D721Med (cell line): Measurements from ENCODE around the gene SPANXN5.
"Not testable (repeated sequence)": the region's sequence is repeated elsewhere in the genome, so short reads cannot be mapped to it uniquely, and the experiment has no call there.

ENCODE experiments used
- DNase-seq: peaks from one replicate; pipeline ENCODE4 v3.0.0; 2011; ENCODE audit warnings: low spot score; ENCODE audit not compliant: insufficient read length
- FAIRE-seq: peaks from 2 replicates; lab custom pipeline; 2011; peaks lifted over from hg19 to GRCh38; lab: Jason Lieb, UNC
- TF ChIP-seq, protein P1 (sequence below): IDR thresholded peaks from 2 replicates; pipeline ENCODE4 v1.5.1; 2012; ENCODE audit warnings: mild to moderate bottlenecking, control low read depth; ENCODE audit not compliant: insufficient read depth; ENCODE audit errors: missing control alignments

SPANXN5 gene, protein sequence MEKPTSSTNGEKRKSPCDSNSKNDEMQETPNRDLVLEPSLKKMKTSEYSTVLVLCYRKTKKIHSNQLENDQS

DNA sequence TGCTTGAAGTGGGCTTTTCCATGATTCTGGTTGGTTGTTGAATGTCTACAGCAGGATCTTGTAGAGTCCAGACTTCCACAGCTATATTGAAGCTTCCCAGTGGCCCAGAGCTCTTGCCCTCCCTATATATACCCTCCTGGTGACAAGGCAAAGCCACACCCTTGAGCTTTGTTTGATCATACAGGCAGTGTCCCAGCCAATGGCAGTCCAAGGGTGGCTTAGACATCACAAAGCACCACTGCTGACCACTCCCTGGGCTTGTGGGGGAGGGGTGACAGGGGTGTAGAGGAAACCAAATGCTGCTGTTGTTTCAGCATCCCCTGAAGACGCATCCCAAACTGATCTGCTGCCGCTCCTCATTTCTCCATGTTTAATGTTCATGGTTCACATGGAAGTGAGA is at the start of gene SPANXN5:
SPANXN5 (minus strand) TSS at position 101 of the 400 bp plus-strand sequence; CDS start at position 22, 79 bp downstream.
- not testable (repeated sequence) for DNase-seq, FAIRE-seq

DNA sequence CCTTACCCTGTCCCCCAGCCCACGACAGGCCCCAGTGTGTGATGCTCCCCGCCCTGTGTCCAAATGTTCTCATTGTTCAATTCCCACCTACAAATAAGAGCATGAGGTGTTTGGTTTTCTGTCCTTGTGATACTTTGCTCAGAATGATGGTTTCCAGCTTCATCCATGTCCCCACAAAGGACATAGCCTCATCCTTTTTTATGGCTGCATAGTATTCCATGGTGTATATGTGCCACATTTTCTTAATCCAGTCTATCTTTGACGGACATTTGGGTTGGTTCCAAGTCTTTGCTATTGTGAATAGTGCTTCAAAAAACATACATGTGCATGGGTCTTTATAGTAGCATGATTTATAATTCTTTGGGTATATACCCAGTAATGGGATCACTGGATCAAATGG is 46.4 kb upstream of the SPANXN5 start:
- not testable (repeated sequence) for FAIRE-seq, DNase-seq

DNA sequence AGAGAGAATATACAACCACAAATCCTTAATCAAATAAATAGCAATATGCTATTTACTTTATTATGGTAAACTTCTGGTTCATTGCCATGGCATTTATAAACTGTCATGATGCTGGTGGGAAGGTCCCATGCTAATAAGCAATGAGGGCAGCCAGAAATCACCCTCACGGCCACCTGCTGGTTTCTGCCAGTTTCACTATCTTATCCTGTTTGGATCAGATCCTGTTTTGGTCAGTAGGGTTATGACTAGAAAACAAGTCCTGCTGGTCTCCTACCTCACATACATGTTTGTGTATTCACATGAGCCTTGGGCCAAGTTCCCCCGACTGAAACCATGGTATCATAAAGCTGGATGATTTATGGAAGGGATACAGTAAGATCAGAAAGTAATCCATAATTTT is 41.9 kb upstream of the SPANXN5 start:
- FAIRE-seq (no peak), DNase-seq (no peak)
- TF ChIP-seq, protein P1, sequence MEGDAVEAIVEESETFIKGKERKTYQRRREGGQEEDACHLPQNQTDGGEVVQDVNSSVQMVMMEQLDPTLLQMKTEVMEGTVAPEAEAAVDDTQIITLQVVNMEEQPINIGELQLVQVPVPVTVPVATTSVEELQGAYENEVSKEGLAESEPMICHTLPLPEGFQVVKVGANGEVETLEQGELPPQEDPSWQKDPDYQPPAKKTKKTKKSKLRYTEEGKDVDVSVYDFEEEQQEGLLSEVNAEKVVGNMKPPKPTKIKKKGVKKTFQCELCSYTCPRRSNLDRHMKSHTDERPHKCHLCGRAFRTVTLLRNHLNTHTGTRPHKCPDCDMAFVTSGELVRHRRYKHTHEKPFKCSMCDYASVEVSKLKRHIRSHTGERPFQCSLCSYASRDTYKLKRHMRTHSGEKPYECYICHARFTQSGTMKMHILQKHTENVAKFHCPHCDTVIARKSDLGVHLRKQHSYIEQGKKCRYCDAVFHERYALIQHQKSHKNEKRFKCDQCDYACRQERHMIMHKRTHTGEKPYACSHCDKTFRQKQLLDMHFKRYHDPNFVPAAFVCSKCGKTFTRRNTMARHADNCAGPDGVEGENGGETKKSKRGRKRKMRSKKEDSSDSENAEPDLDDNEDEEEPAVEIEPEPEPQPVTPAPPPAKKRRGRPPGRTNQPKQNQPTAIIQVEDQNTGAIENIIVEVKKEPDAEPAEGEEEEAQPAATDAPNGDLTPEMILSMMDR, result no peak

DNA sequence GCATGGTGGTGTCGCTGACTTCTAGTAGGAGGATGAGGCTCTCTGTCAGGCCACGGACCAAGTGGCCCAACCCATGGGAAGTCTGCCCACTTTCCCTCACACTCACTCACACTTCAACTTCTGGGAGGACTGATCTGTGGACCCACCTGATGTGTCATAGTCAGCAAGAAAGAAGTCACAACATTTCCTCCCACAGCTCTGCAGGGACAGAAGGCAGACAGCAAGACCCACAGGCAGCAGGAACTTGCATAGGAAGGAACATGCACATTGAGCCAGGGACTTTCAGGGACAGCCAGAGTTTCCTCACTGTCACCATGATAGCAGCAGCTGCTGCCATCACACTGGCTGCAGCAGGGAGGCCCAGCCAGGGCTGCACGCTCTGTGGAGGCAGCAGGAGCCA is 33.3 kb upstream of the SPANXN5 start:
- DNase-seq (no peak), FAIRE-seq (no peak)
- TF ChIP-seq, protein P1, result no peak

DNA sequence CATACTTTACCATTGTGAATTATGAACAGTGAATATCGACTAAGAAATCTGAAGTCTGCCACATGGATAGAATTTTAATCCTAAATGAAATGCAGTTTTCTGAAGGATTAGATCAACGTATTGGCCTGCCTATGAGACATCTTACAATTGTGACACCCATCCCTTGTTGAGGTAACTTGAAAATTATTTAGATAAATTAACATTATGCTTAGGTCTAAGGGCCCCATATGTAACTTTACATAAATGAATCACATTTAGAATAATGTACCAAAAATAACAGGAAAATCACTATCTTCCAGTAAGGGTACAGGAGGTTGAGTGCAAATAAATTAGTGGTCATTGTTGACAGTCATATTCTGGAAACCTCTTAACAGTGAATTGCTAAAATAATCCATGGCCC is 27.4 kb upstream of the SPANXN5 start:
- FAIRE-seq (no peak), DNase-seq (no peak)
- TF ChIP-seq, protein P1, result no peak

DNA sequence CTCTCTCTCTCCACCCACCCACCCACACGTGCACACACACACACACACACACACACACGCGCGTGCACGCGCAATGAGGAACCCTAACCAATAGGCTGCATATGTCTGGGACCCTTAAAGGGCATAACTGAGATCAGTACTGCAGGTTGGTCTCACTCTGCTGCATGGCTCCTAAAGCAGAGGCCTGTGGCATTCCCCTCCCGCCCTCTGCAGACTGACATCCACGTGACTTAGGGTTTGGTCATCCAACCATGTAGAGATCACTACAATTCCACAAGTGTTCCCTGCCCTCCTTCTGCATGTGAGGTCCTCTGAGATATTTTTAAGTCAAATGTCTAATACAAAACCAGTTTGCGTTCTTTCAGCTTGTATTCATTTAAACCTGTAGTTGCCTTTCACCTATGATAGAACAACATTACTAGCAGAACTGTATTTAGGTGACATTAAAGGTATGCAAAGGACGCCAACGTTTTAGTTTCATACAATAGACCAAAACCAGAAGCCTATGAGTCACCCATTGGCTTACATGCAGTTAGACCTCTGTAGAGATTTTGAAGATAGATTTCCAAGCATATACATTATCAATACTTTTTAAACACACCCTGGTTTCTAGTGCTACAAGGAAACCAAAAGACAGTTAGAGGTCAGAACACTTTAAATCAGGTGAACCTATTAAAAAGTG is 24.0 kb upstream of the SPANXN5 start:
- TF ChIP-seq, protein P1, result no peak
- no peak for FAIRE-seq

DNA sequence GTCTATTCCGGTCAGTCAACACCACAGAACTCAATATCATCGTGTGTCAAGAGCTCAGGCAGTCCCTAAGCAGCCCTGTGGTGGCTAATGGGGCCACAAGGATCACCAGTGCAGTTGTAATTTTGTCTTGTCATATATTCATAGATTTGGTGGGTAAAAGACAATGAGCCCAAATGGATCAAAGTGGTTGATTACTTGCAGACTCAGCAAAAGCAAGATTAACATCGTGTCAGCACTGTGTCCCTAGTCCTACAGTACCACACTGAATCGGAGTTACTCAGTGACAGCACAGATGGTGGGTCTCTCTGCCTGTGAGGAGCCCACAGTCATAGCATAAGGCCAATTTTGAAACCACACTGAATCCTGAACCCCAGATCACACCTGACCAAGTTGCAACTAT is 22.6 kb upstream of the SPANXN5 start:
- TF ChIP-seq, protein P1, result no peak
- FAIRE-seq (no peak), DNase-seq (no peak)

More for the DNA sequence above, 24.0 kb upstream of the SPANXN5 start:
- DNase-seq, result no peak

DNA sequence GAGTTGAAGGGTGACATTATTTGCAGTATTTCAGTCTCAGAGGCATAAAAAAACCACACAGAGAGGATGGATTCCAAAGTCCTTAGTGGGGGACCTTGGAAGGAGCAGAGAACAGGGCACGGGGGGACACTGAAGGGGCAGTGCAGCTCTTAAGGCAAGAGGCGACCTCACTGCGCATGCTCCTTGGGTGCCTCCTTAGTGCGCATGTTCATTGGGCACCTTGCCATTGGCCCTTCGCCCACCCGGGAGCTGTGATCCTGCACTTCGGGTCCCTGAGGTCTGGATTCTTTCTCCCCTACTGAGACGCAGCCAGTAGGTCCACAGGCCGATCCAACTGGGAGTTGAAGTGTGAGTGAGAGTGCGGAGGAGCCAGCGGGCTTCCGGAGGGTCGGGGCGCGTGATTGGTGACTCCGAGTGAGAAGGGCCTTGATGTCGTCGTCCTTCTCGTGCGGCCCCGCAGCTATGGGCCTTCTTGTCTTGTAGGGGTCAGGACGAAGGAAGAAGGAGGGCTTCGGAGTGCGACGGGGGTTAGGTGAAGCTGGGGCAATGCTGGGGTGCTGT is 13.9 kb upstream of the SPANXN5 start, which contains the start of gene XAGE5:
XAGE5 (plus strand) TSS at position 223 of the 561 bp plus-strand sequence. CDS start 1,280 bp downstream, outside the sequence.
- TF ChIP-seq, protein P1, result no peak
- no peak for FAIRE-seq
- DNase-seq, result no peak

DNA sequence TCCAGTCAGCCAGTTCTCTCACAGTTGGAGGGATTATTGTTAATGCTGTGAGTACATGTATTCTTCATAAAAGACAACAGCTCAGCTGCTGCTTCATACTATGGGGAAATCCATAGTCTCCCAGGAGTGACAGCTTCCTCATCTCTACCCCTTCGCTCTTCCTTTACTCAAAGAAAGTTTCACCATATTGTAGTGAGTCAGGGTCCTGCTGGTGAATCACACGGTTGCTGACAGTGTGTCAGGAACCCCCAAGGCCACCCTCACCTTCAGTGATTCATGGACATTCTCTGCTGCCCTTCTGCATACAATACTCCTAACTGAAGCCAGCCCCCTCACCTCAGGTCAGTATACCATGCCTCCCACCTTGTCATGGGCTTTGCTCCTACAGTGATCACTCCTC is 7.6 kb upstream of the SPANXN5 start:
- FAIRE-seq, result not testable (repeated sequence)

DNA sequence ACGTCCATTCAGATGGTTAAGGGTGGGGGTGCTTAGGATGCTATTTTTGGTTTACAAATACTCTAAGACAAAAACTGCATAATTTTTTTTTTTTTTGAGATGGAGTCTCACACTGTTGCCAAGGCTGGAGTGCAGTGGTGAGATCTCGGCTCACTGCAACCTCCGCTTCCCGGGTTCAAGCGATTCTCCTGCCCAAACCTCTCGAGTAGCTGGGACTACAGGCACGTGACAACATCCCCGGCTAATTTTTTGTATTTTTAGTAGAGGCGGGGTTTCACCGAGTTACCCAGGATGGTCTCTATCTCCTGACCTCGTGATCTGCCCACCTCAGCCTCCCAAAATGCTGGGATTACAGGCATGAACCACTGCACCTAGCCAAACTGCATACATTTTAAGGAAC is 23.7 kb downstream of the SPANXN5 start:
- not testable (repeated sequence) for FAIRE-seq, DNase-seq

More for the DNA sequence above, 7.6 kb upstream of the SPANXN5 start:
- DNase-seq, result not testable (repeated sequence)

DNA sequence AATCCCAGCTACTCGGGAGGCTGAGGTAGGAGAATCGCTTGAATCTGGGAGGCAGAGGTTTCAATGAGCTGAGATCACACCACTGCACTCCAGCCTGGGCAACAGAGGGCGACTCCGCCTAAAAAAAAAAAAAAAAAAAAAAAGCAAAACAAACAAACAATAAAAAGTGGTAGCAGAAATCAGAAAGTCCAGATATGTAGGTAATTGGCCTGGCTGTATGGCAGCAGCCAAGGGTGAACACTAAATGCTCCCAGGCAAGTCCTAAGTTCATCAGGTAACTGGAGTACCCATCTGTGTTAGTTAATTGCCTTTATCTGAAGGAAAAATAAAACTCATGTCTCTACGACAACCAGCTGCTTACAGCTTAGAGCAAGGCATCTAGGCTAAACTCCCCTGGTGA is 31.2 kb downstream of the SPANXN5 start:
- not testable (repeated sequence) for FAIRE-seq, DNase-seq

DNA sequence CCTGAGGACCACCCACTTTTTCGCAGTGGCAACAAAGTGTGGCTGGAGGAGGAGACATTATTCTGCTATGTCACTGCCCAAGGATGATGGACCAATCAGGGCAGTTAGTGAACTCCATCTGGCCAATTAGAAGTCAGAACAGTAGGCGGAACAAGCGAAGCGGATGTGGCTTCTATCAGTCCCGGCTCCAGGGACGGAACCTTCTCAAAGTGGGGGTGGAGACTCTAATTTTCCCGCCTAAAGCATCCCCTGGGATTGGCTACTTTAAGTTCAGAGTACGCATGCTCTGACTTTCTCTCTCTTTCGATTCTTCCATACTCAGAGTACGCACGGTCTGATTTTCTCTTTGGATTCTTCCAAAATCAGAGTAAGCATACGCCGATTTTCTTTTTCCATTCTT is 46.3 kb downstream of the SPANXN5 start, which contains the start of gene SSX2B:
SSX2B (plus strand) TSS at position 301 of the 400 bp plus-strand sequence. CDS start 1,429 bp downstream, outside the sequence.
- not testable (repeated sequence) for DNase-seq, FAIRE-seq
